CD4-positive, alpha-beta memory T cell (primary cell): ENCODE data around the gene NDEL1. TPM values are rescaled to one million over a fixed set of nuclear protein-coding genes. Genes with fewer than 3 reads are reported as not detected.

Experiments
- CTCF ChIA-PET: fragments of 350-600 bp; sonication (Branson Sonifier 250); formaldehyde crosslinking; loops from one replicate; lab custom pipeline; 2021; ENCODE audit warnings: inconsistent platforms; ENCODE audit not compliant: partially characterized antibody; lab: Charles Lee
- POLR2A ChIA-PET: fragments of 350-600 bp; sonication (Branson Sonifier 250); formaldehyde crosslinking; loops from one replicate; lab custom pipeline; 2021; ENCODE audit not compliant: partially characterized antibody; lab: Charles Lee
- DNase-seq, 5 donors: peaks; one replicate each; pipeline versions ENCODE4 v3.0.0 to v3.0.0-alpha.2; 2020 to 2022; ENCODE audit warnings: mixed read lengths in 1 of 5
- H3K27ac ChIP-seq: one replicate; pipeline ENCODE4 v1.7.0; 2013; ENCODE audit warnings: low read depth, low read length
- H3K27me3 ChIP-seq: 2 replicates; pipeline ENCODE4 v1.7.0; 2013; ENCODE audit warnings: mild to moderate bottlenecking, low read length, moderate library complexity; ENCODE audit not compliant: insufficient read depth
- H3K36me3 ChIP-seq: 2 replicates; pipeline ENCODE4 v1.7.0; 2013; ENCODE audit warnings: mild to moderate bottlenecking, low read length, moderate library complexity; ENCODE audit not compliant: insufficient read depth
- H3K4me1 ChIP-seq: 2 replicates; pipeline ENCODE4 v1.7.0; 2013; ENCODE audit warnings: mild to moderate bottlenecking, low read length, moderate library complexity; ENCODE audit not compliant: insufficient read depth
- H3K4me3 ChIP-seq, 2 donors: one replicate each; pipeline ENCODE4 v1.7.0; 2013; ENCODE audit warnings: low read length in 2 of 2, mild to moderate bottlenecking in 1 of 2
- H3K9me3 ChIP-seq, 2 donors: one replicate each; pipeline ENCODE4 v1.7.0; 2013; ENCODE audit warnings: low read length in 2 of 2, control low read depth in 1 of 2; ENCODE audit not compliant: control insufficient read depth in 1 of 2
- H3K27ac Mint-ChIP-seq, 7 donors: one replicate each; pipeline ENCODE4 v1.8.0; 2020 to 2021; ENCODE audit warnings: mixed read lengths in 7 of 7, mild to moderate bottlenecking in 6 of 7, inconsistent platforms in 3 of 7, moderate library complexity in 3 of 7
- H3K27me3 Mint-ChIP-seq, 2 donors: one replicate each; pipeline ENCODE4 v1.8.0; 2020 to 2021; ENCODE audit warnings: mixed read lengths in 2 of 2
- H3K36me3 Mint-ChIP-seq, 2 donors: one replicate each; pipeline ENCODE4 v1.8.0; 2020 to 2021; ENCODE audit warnings: mixed read lengths in 2 of 2, inconsistent platforms in 1 of 2, mild to moderate bottlenecking in 1 of 2
- H3K4me1 Mint-ChIP-seq, 4 donors: one replicate each; pipeline ENCODE4 v1.8.0; 2020 to 2021; ENCODE audit warnings: mixed read lengths in 4 of 4, mild to moderate bottlenecking in 1 of 4
- H3K4me3 Mint-ChIP-seq, 8 donors: one replicate each; pipeline ENCODE4 v1.8.0; 2020 to 2021; ENCODE audit warnings: mixed read lengths in 8 of 8, mild to moderate bottlenecking in 7 of 8, moderate library complexity in 6 of 8, inconsistent platforms in 3 of 8
- H3K9me3 Mint-ChIP-seq, 8 donors: one replicate each; pipeline ENCODE4 v1.8.0; 2020 to 2021; ENCODE audit warnings: mixed read lengths in 8 of 8, mild to moderate bottlenecking in 5 of 8, inconsistent platforms in 3 of 8, moderate library complexity in 1 of 8
- intact Hi-C: fragments of 100-400 bp; cut with micrococcal nuclease; formaldehyde crosslinking; loops from one replicate; pipeline ENCODE4 v1.15.1; 2023
- polyA plus RNA-seq, 2 donors: library from polyadenylated mRNA; unstranded; fragments of 300-500 nt; fragmentation: Illumina TruSeq; gene quantifications; one replicate each; pipeline ENCODE4 v1.2.3, GENCODE V29; 2021
- total RNA-seq, 2 experiments: library from RNA; stranded (reverse); gene quantifications; one replicate each; pipeline ENCODE4 v1.2.3, GENCODE V29; 2021

Gene NDEL1
- total and polyA plus RNA-seq, 4 experiments from 2014 or later, result 52.9 to 120 (median 90.9) TPM

DNA sequence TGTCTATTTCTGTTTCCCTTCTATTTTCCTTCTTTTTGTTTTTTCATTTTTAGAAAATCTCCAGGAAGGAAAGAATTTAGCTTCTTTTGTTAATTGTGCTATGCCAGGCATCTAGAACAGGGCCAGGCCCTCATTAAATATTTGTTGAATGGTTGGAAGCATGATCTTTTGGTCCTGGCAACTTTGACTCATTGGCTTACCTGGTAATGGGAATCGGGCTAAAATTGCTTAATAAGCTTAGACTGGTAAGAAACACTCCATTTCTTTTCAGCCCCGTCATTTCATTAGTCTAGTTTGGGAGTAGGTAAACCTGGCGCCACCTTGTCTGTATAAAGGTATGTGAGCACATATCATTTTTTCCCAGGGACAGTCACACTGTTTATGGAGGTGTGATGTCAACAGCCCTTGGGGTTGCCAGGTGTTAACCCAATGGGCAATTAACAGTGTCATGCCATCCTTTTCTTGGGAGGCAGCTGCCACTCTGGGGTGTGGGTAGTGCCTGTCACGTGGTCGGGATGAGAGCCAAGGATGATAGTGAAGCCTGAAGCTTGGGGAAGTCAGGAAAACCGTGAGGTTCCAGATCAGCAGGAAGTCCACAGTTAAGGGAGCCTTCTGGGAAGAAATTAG lies 9.5 kb upstream of the NDEL1 start:
- ChIA-PET POLR2A (no interaction called here), CTCF (interaction anchor here (1.6 kb wide), 1 partner anchor 16 kb away, joined by 4 read pairs; no protein-coding TSS in a partner anchor)
- no peaks in the 10 kb centered on the region for H3K9me3 Mint-ChIP-seq
- H3K9me3 ChIP-seq, result no peaks in the 10 kb centered on the region
- intact Hi-C loops, result no loop called here
- H3K27ac ChIP-seq, result no peak overlapping the region
- H3K36me3 Mint-ChIP-seq, result no peaks in the 10 kb centered on the region
- H3K27ac Mint-ChIP-seq, result no peak overlapping the region
- H3K4me3 ChIP-seq, result no peak overlapping the region
- no peak overlapping the region for H3K4me3 Mint-ChIP-seq
- no peaks in the 10 kb centered on the region for H3K36me3 ChIP-seq
- no peak for DNase-seq
- no peaks in the 10 kb centered on the region for H3K4me1 ChIP-seq
- no peaks in the 10 kb centered on the region for H3K27me3 ChIP-seq
- peaks cover 6 to 12% of the 10 kb centered on the region in 2 donors for H3K27me3 Mint-ChIP-seq
- no peaks in the 10 kb centered on the region for H3K4me1 Mint-ChIP-seq

DNA sequence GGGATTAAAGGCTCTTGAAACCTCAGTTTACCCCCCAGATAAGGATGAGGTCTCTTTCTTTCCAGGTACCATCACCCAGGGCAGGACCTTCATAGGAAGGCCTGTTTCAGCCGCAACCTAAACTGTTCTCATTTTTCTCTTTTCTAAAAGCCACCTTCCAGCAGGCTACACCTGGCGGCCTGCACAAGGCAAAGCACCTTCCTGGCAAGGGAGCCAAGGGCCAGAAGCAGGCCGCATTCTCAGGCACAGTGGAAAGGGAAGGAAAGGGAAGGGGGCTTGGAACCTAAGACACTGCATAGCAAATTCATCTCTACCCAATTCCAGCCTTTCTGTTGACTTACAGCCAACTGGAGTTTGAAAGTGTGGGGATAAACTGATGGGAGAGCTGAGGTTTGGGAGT lies 8.9 kb upstream of the NDEL1 start:
- CTCF ChIA-PET, result interaction anchor here (1.6 kb wide), 1 partner anchor 17 kb away, joined by 4 read pairs; no protein-coding TSS in a partner anchor
- no peaks in the 10 kb centered on the region for H3K9me3 ChIP-seq
- no peaks in the 10 kb centered on the region for H3K36me3 Mint-ChIP-seq
- no peaks in the 10 kb centered on the region for H3K27me3 ChIP-seq
- H3K4me3 Mint-ChIP-seq, result no peak overlapping the region
- H3K36me3 ChIP-seq, result no peaks in the 10 kb centered on the region
- no peak for DNase-seq
- H3K4me1 ChIP-seq, result no peaks in the 10 kb centered on the region
- POLR2A ChIA-PET, result no interaction called here
- H3K27ac Mint-ChIP-seq, result no peak overlapping the region
- H3K4me3 ChIP-seq, result no peak overlapping the region
- H3K4me1 Mint-ChIP-seq, result no peaks in the 10 kb centered on the region
- intact Hi-C loops, result no loop called here
- H3K27ac ChIP-seq, result no peak overlapping the region
- H3K27me3 Mint-ChIP-seq, result peaks cover 3 to 12% of the 10 kb centered on the region in 2 donors
- H3K9me3 Mint-ChIP-seq, result no peaks in the 10 kb centered on the region

DNA sequence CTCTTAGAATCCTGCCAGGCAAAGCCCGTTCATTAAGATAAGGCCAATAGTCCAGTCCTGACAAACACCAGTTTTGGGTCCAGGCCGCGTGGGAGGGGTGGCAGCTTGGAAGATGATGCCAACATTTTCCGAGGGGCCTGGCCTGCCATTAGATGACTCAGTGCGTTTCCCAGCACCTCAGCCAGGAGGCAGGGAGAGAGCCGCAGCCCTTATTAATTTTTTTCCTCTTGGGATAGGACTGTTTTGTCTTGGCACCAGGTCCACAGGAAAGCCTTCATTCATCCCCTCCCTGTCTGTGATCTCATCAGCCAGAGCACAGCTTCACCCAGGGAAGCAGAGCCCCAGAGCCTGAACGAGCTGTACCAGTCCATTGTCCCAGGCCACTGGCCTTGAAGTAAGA lies 4.7 kb upstream of the NDEL1 start:
- no peak for DNase-seq
- Mint-ChIP-seq H3K27ac (no peak overlapping the region), H3K9me3 (no peaks in the 10 kb centered on the region), H3K36me3 (peaks cover 0 to 2% of the 10 kb centered on the region in 2 donors), H3K4me1 (peaks cover 1 to 10% (median 3%) of the 10 kb centered on the region in 4 donors), H3K4me3 (no peak overlapping the region), H3K27me3 (peaks cover 0 to 3% of the 10 kb centered on the region in 2 donors)
- intact Hi-C loops, result loop anchor here (10.0 kb wide), 1 partner anchor 204 kb away; the partner anchor contains the start of gene MYH10
- Histone ChIP-seq H3K36me3 (no peaks in the 10 kb centered on the region), H3K27me3 (no peaks in the 10 kb centered on the region), H3K4me1 (peaks cover 4% of the 10 kb centered on the region), H3K4me3 (no peak overlapping the region), H3K27ac (no peak overlapping the region), H3K9me3 (no peaks in the 10 kb centered on the region)
- CTCF ChIA-PET, result no interaction called here
- POLR2A ChIA-PET, result no interaction called here

DNA sequence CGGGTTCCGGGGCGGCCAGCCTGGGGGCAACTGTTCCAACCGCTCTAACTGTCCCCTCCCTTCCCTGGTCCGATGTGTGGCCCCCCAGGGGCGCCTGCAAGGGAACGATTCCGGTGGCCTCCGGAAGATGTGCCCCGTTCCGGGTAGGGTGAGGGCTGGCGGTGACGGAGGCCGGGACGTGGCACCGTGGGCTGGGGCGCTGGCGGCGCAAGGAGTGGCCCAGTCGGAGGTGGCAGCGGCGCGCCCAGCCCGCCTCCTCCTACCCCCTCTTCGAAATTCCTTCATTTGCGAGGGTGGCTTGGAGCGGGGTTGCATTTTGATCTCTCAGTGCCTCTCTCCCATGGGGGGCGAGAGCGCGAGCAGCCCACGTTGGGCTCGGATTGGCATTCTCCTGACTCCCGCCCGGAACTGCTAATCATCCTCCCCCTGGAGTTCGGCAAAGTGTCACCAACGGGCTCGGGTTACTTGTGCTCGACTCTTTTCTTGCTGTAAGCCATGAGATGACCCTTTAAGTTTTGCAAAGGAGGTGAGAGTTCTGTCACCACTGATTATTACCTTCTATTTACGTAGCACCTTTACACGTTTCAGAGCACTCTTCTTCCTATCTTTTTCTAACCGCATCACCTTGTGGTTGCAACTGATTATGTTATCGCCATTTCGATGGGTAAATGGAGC lies 622 bp downstream of the NDEL1 start:
- Histone ChIP-seq H3K27ac (peak overlapping the region; percentile 100), H3K36me3 (peaks cover 5% of the 10 kb centered on the region), H3K9me3 (no peaks in the 10 kb centered on the region), H3K4me3 (peak overlapping the region; percentile 87 to 95), H3K27me3 (no peaks in the 10 kb centered on the region), H3K4me1 (peaks cover 48% of the 10 kb centered on the region)
- H3K27ac Mint-ChIP-seq, result peak overlapping the region; percentile 96 to 100 (median 99)
- H3K36me3 Mint-ChIP-seq, result peaks cover 6 to 33% of the 10 kb centered on the region in 2 donors
- ChIA-PET CTCF (interaction anchor here (1.3 to 2.2 kb wide), 5 partner anchors 13 to 310 kb away, joined by 4 to 18 read pairs (median 6); no protein-coding TSS in a partner anchor), POLR2A (interaction anchor here (0.5 to 1.6 kb wide), 22 partner anchors 13 to 1401 kb away, joined by 3 to 11 read pairs (median 4); partner anchors contain the start of genes KRABD2, MYH10, PIK3R5 and SLC16A13)
- intact Hi-C loops, result loop anchor here (5.0 to 10.0 kb wide), 2 partner anchors 189 to 198 kb away; partner anchors contain the start of genes CTC1, MYH10 and PFAS
- H3K4me1 Mint-ChIP-seq, result peaks cover 25 to 57% (median 38%) of the 10 kb centered on the region in 4 donors
- H3K27me3 Mint-ChIP-seq, result no peaks in the 10 kb centered on the region
- no peaks in the 10 kb centered on the region for H3K9me3 Mint-ChIP-seq
- peak in 4 of 5 donors; percentile 62 to 74 (median 70) for DNase-seq
- peak overlapping the region; percentile 94 to 99 (median 98) for H3K4me3 Mint-ChIP-seq

DNA sequence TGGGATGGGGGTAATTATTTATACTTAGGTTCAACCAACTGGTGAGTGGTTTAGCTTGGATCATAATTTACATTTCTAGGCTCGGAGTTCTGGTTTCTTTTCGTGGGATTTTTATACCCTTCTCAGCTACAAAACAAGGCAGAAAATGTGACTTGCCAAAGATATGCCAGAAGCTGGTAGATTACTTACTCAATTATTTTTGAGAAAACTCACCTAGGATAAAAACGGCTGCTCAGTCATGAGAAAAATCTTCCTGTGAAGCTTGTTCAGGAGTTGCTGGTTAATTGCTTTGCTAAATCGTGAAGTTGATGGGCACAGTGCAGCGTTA lies 1.1 kb downstream of the NDEL1 start:
- Mint-ChIP-seq H3K4me1 (peaks cover 29 to 62% (median 43%) of the 10 kb centered on the region in 4 donors), H3K4me3 (peak overlapping the region; percentile 94 to 99 (median 98)), H3K27me3 (no peaks in the 10 kb centered on the region), H3K9me3 (no peaks in the 10 kb centered on the region), H3K36me3 (peaks cover 6 to 36% of the 10 kb centered on the region in 2 donors), H3K27ac (peak overlapping the region; percentile 96 to 100 (median 99))
- no peak for DNase-seq
- intact Hi-C loops, result loop anchor here (5.0 to 10.0 kb wide), 2 partner anchors 190 to 198 kb away; partner anchors contain the start of genes CTC1, MYH10 and PFAS
- Histone ChIP-seq H3K4me3 (peak overlapping the region; percentile 87 to 95), H3K36me3 (peaks cover 5% of the 10 kb centered on the region), H3K27me3 (no peaks in the 10 kb centered on the region), H3K9me3 (no peaks in the 10 kb centered on the region), H3K27ac (peak overlapping the region; percentile 100), H3K4me1 (peaks cover 53% of the 10 kb centered on the region)
- CTCF ChIA-PET, result interaction anchor here (0.6 to 2.2 kb wide), 5 partner anchors 13 to 309 kb away, joined by 3 to 18 read pairs (median 6); no protein-coding TSS in a partner anchor
- POLR2A ChIA-PET, result interaction anchor here (0.6 to 1.5 kb wide), 7 partner anchors 12 to 751 kb away, joined by 3 to 6 read pairs (median 4); partner anchors contain the start of gene PIK3R5

DNA sequence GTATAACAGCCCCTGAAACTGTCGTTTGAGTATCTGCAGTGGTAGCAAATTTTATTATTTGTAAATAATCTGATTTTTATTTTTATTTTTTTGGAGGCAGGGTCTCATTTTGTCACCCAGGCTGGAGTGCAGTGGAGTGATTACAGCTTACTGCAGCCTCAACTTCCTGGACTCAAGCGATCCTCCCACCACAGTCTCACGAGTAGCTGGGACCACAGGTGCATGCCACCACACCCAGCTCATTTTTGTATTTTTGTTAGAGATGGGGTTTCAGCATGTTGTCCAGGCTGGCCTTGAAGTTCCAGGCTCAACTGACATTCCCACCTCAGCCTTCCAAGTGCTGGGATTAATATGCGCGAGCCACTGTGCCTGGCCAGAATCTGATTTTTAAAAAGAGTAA lies 2.8 kb downstream of the NDEL1 start:
- Histone ChIP-seq H3K9me3 (no peaks in the 10 kb centered on the region), H3K27ac (no peak overlapping the region), H3K4me3 (no peak overlapping the region), H3K27me3 (no peaks in the 10 kb centered on the region), H3K4me1 (peaks cover 65% of the 10 kb centered on the region), H3K36me3 (peaks cover 5% of the 10 kb centered on the region)
- intact Hi-C loops, result loop anchor here (5.0 to 10.0 kb wide), 2 partner anchors 191 to 196 kb away; partner anchors contain the start of genes CTC1, MYH10 and PFAS
- Mint-ChIP-seq H3K27ac (peak overlapping the region in 6 of 7 donors; percentile 29 to 78 (median 68)), H3K36me3 (peaks cover 6 to 42% of the 10 kb centered on the region in 2 donors), H3K4me1 (peaks cover 38 to 75% (median 56%) of the 10 kb centered on the region in 4 donors), H3K9me3 (no peaks in the 10 kb centered on the region), H3K4me3 (peak overlapping the region in 4 of 8 donors; percentile 12 to 44 (median 38)), H3K27me3 (no peaks in the 10 kb centered on the region)
- DNase-seq, result peak in 2 of 5 donors; percentile 35 to 42
- ChIA-PET CTCF (interaction anchor here (0.7 to 0.8 kb wide), 2 partner anchors 55 to 307 kb away, joined by 3 to 4 read pairs; no protein-coding TSS in a partner anchor), POLR2A (no interaction called here)
